AG04450 (cell line): Measurements from ENCODE around the gene ANKDD1B. TPM values are rescaled to one million over a fixed set of nuclear protein-coding genes. Genes with fewer than 3 reads are reported as not detected.

Experiments
- CTCF ChIA-PET: fragments of 300-600, 350-600 bp; formaldehyde crosslinking; extraction: SDS; loops from one replicate; lab custom pipeline; 2022; ENCODE audit warnings: antibody characterized with exemption, inconsistent platforms; lab: Charles Lee
- POLR2A ChIA-PET: fragments of 350-600 bp; formaldehyde crosslinking; extraction: SDS; loops from one replicate; lab custom pipeline; 2021; ENCODE audit warnings: antibody characterized with exemption, inconsistent platforms; lab: Yijun Ruan, JAX
- DNase-seq: peaks from one replicate; pipeline ENCODE4 v3.0.0-alpha.2; 2011; ENCODE audit warnings: low read depth, low spot score
- H3K27ac ChIP-seq: one replicate; pipeline ENCODE4 v1.5.1; 2012; ENCODE audit warnings: low read depth, low read length, control low read depth
- H3K27me3 ChIP-seq: one replicate; pipeline ENCODE4 v1.6.0; 2012; ENCODE audit warnings: low read length; ENCODE audit not compliant: control insufficient read depth, insufficient read depth
- H3K4me3 ChIP-seq: 2 replicates; pipeline ENCODE4 v1.5.1; 2011; ENCODE audit warnings: mild to moderate bottlenecking, low read depth, low read length, control low read depth
- H3K9me3 ChIP-seq: 2 replicates; pipeline ENCODE4 v1.5.1; 2012; ENCODE audit warnings: low read length; ENCODE audit not compliant: control insufficient read depth, insufficient read depth
- polyA plus RNA-seq: library from polyadenylated mRNA; depleted of rRNA; stranded (reverse); fragments of >200 nt; gene quantifications from 2 replicates; pipeline ENCODE4 v1.2.3, GENCODE V29; 2011
- TF ChIP-seq, protein P1 (sequence below): IDR thresholded peaks from 2 replicates; pipeline ENCODE4 v1.5.1; 2011; ENCODE audit warnings: low read depth, low read length, control low read depth, inconsistent platforms

ANKDD1B gene
- polyA plus RNA-seq, 1 experiment, result 0.06 TPM

GRCh38 chr5:75677607-75678006 lies 66.4 kb downstream of the ANKDD1B start:
- no peaks in the 10 kb centered on the region for H3K9me3 ChIP-seq

GRCh38 chr5:75678155-75678554 lies 66.9 kb downstream of the ANKDD1B start:
- Histone ChIP-seq H3K9me3 (no peaks in the 10 kb centered on the region), H3K4me3 (no peak overlapping the region), H3K27me3 (no peaks in the 10 kb centered on the region), H3K27ac (no peak overlapping the region)
- no peak for DNase-seq
- TF ChIP-seq, protein P1, sequence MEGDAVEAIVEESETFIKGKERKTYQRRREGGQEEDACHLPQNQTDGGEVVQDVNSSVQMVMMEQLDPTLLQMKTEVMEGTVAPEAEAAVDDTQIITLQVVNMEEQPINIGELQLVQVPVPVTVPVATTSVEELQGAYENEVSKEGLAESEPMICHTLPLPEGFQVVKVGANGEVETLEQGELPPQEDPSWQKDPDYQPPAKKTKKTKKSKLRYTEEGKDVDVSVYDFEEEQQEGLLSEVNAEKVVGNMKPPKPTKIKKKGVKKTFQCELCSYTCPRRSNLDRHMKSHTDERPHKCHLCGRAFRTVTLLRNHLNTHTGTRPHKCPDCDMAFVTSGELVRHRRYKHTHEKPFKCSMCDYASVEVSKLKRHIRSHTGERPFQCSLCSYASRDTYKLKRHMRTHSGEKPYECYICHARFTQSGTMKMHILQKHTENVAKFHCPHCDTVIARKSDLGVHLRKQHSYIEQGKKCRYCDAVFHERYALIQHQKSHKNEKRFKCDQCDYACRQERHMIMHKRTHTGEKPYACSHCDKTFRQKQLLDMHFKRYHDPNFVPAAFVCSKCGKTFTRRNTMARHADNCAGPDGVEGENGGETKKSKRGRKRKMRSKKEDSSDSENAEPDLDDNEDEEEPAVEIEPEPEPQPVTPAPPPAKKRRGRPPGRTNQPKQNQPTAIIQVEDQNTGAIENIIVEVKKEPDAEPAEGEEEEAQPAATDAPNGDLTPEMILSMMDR, result no peak
- ChIA-PET CTCF (interaction anchor here (0.7 to 1.5 kb wide), 2 partner anchors 94 to 239 kb away, joined by 3 to 4 read pairs; no protein-coding TSS in a partner anchor), POLR2A (no interaction called here)

More at GRCh38 chr5:75677607-75678006, 66.4 kb downstream of the ANKDD1B start:
- CTCF ChIA-PET, result interaction anchor here (0.7 kb wide), 2 partner anchors 91 to 239 kb away, joined by 3 read pairs; no protein-coding TSS in a partner anchor
- POLR2A ChIA-PET, result no interaction called here
- no peak for DNase-seq
- TF ChIP-seq, protein P1, result no peak
- H3K4me3 ChIP-seq, result no peak overlapping the region
- H3K27me3 ChIP-seq, result no peaks in the 10 kb centered on the region
- H3K27ac ChIP-seq, result no peak overlapping the region

DNA sequence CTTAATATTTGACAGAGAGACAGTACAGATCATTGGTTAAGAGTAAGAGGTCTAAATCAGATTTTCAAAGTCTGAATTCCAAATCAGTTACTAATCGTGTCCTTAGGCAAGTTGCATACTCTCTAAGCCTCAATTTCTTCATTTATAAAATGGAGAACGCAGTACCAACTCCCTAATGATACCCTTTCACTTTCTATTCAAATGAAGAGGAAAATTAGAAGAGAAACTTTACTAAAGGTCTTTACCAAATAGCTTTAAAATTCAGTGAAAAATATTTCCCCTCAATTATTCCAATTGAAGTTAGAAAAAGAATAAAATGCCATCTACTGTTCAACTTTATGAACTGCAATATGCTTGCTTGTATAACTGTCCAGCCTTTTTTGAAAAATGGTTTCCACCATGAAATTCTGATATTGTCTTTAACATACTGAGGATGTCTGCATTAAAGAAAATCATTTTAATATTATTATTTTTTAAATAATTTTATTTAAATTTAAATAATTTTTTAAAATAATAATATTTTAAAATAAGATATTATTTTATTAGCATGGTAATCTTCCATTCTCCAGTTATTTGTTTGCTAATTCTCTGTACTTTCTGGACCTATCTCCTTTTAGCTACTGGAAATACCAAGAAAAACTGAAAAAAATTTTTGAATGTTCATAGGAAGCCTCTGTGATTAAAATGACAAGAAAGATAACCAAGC lies 70.0 kb downstream of the ANKDD1B start:
- TF ChIP-seq, protein P1, result peak; percentile 67
- ChIA-PET CTCF (interaction anchor here (0.6 to 2.7 kb wide), 45 partner anchors 9 to 950 kb away, joined by 3 to 21 read pairs (median 4); partner anchors contain the start of gene POC5), POLR2A (interaction anchor here (0.9 to 1.3 kb wide), 3 partner anchors 65 to 79 kb away, joined by 3 to 5 read pairs (median 3); no protein-coding TSS in a partner anchor)
- no peak for DNase-seq
- H3K4me3 ChIP-seq, result no peak overlapping the region
- H3K27ac ChIP-seq, result no peak overlapping the region
- H3K9me3 ChIP-seq, result no peaks in the 10 kb centered on the region
- H3K27me3 ChIP-seq, result no peaks in the 10 kb centered on the region

DNA sequence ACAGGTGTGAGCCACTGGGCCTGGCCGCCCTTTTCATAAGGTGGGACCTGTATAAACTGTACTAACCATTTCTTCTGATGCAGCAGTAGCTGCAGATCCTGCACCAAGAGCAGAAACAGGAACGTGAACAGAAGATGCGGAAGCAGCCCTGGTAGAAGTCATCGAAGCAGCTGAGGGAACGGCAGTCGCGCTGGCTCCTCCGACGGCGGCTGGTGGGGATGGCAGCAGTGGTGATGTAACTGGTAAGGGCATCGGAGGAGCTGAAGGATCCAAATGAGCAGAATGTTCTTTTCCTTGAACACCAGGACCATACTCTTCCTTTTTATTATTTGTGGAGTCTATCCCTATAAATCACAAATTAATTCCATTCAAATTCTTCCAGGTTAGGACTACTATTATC lies 73.9 kb downstream of the ANKDD1B start:
- Histone ChIP-seq H3K9me3 (no peaks in the 10 kb centered on the region), H3K27ac (no peak overlapping the region), H3K27me3 (no peaks in the 10 kb centered on the region), H3K4me3 (no peak overlapping the region)
- no peak for DNase-seq
- TF ChIP-seq, protein P1, result no peak
- ChIA-PET CTCF (no interaction called here), POLR2A (no interaction called here)

- POLR2A ChIA-PET, result no interaction called here
Measured at GRCh38 chr5:75686480-75686879, 75.2 kb downstream of the ANKDD1B start.

More at GRCh38 chr5:75686480-75686879, 75.2 kb downstream of the ANKDD1B start:
- no peaks in the 10 kb centered on the region for H3K9me3 ChIP-seq
- no peaks in the 10 kb centered on the region for H3K27me3 ChIP-seq
- DNase-seq, result no peak
- TF ChIP-seq, protein P1, result no peak
- H3K27ac ChIP-seq, result no peak overlapping the region
- CTCF ChIA-PET, result no interaction called here
- H3K4me3 ChIP-seq, result no peak overlapping the region
